RKO (cell line): ENCODE measurements around the gene EIF3D.

Experiments used
- DNase-seq: peaks from one replicate; pipeline ENCODE4 v3.0.0-alpha.2; 2016; ENCODE audit warnings: low spot score

The EIF3D gene

DNA sequence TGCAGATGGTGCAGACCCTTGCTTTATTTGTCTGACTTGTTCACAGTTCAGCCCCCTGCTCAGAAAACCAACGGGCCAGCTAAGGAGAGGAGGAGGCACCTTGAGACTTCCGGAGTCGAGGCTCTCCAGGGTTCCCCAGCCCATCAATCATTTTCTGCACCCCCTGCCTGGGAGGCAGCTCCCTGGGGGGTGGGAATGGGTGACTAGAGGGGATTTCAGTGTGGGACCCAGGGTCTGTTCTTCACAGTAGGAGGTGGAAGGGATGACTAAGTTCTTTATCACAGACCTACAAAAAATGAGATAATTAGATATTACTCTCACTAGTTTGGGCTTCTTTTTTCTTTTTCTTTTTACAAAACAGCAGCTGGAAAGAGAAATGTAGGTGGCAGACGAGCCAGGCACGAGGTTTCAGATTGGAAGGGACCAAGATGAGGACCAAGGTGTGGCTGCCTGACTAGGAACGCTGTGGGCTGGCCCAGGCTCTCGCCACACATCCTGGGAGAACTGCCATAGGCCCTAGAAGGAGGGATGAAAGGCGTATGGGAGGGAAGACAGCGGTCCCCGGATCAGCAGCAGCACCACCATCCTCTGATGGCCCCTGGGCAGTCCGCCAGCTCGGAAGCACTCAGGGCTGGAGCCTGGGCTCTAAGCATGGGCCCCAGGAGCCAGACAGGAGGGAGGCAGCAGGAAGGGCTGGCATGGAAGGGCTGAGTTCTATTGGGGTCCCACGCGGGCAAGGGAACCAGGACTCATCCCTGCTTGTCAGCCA, 61.7 kb downstream of the EIF3D start:
- no peak for DNase-seq

DNA sequence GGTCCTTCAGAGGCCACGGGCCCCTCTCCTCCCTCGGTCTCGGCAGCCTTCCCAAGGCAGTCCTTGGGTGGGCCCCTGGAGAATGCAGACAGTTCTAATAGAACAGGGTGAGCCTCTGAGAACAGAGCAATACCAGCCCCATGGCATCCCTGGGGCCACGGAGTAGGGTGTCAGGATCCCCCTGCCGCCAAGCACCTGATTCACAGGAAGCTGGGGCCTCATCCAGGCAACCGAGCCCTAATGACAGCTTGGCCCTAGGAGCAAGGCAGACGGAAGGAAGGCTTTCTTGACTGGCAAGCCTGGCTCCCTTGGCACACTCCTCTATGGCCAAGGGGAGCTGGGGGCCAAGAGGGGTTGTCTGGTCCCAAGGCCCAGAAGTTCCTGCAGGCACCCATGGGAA, 62.7 kb downstream of the EIF3D start:
- DNase-seq, result no peak

GRCh38 chr22:36465232-36466021, 63.5 kb downstream of the EIF3D start:
- peak; percentile 62 for DNase-seq

DNA sequence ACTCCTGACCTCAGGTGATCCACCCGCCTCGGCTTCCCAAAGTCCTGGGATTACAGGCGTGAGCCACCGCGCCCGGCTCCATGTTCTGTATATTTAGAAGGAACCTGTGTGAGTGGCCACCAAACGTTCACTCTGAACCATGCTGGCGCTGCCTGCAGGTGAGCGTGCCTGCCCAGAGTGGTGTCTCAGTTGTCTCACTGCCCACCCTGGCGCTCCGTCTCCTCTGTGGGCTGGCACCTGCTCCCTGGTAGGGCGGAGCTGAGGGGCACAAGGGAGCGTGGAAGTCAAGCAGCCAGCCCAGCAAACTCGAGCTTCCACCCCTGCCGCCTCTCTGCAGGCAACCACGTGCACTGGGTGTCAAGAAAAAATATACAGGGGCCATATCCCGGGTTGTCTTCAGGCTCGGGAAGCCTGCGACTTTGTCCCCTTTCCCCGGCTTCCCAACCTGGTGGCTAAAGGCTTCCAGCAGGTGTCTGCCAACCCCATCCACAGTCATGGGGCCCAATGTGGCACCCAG, 64.2 kb downstream of the EIF3D start:
- DNase-seq, result no peak

GRCh38 chr22:36463783-36464184, 65.2 kb downstream of the EIF3D start:
- DNase-seq, result no peak

- no peak for DNase-seq
Measured at GRCh38 chr22:36461665-36462649, 67.0 kb downstream of the EIF3D start.
